Stimulated activated CD4-positive, alpha-beta T cell treated with anti-CD3 and anti-CD28 coated beads, Interleukin-2, amount 100 ng/mL, for 24 hours (primary cell): ENCODE data around the gene NLN.

Source experiments
- DNase-seq, 2 donors: peaks; one replicate each; pipeline ENCODE4 v3.0.0-alpha.2; 2020

Gene NLN

GRCh38 chr5:65811885-65812284, 89.9 kb downstream of the NLN start:
- no peak for DNase-seq

GRCh38 chr5:65812648-65813047, 90.6 kb downstream of the NLN start:
- DNase-seq: no peak

- no peak for DNase-seq
Observed at GRCh38 chr5:65813174-65813573, 91.2 kb downstream of the NLN start.

- DNase-seq: no peak
Observed at GRCh38 chr5:65815161-65815560, 93.2 kb downstream of the NLN start.

GRCh38 chr5:65816729-65817128, 94.7 kb downstream of the NLN start:
- DNase-seq: no peak

GRCh38 chr5:65817931-65818330, 95.9 kb downstream of the NLN start:
- no peak for DNase-seq

- DNase-seq: no peak
Observed at GRCh38 chr5:65818592-65818991, 96.6 kb downstream of the NLN start.

- DNase-seq: no peak
Observed at GRCh38 chr5:65819215-65819904, 97.4 kb downstream of the NLN start.

GRCh38 chr5:65819905-65820240, 97.9 kb downstream of the NLN start:
- no peak for DNase-seq

GRCh38 chr5:65820373-65820772, 98.4 kb downstream of the NLN start:
- no peak for DNase-seq

GRCh38 chr5:65821966-65822365, 100.0 kb downstream of the NLN start:
- no peak for DNase-seq

GRCh38 chr5:65822710-65823109, 100.7 kb downstream of the NLN start:
- no peak for DNase-seq

GRCh38 chr5:65823204-65823603, 101.2 kb downstream of the NLN start:
- DNase-seq: no peak

GRCh38 chr5:65823845-65824445, 101.9 kb downstream of the NLN start:
- DNase-seq: no peak

GRCh38 chr5:65825408-65826328, 103.7 kb downstream of the NLN start:
- no peak for DNase-seq

- DNase-seq: no peak
Observed at GRCh38 chr5:65828022-65828896, 106.3 kb downstream of the NLN start.

GRCh38 chr5:65830856-65831255, 108.9 kb downstream of the NLN start:
- no peak for DNase-seq

- no peak for DNase-seq
Observed at GRCh38 chr5:65831276-65831675, 109.3 kb downstream of the NLN start.

GRCh38 chr5:65832152-65832551, 110.1 kb downstream of the NLN start:
- DNase-seq: no peak

GRCh38 chr5:65832603-65833228, 110.7 kb downstream of the NLN start:
- no peak for DNase-seq

GRCh38 chr5:65833780-65834179, 111.8 kb downstream of the NLN start:
- no peak for DNase-seq

- no peak for DNase-seq
Observed at GRCh38 chr5:65834306-65834705, 112.3 kb downstream of the NLN start.
